ENCODE measurements around the gene PTPN21.

GRCh38 chr14:88521818-88522217, 33.0 kb downstream of the PTPN21 start:
- TF ChIP-seq NR2F2 (IDR thresholded peaks at IDR 0.05), result no peak
- TF ChIP-seq, protein P1, sequence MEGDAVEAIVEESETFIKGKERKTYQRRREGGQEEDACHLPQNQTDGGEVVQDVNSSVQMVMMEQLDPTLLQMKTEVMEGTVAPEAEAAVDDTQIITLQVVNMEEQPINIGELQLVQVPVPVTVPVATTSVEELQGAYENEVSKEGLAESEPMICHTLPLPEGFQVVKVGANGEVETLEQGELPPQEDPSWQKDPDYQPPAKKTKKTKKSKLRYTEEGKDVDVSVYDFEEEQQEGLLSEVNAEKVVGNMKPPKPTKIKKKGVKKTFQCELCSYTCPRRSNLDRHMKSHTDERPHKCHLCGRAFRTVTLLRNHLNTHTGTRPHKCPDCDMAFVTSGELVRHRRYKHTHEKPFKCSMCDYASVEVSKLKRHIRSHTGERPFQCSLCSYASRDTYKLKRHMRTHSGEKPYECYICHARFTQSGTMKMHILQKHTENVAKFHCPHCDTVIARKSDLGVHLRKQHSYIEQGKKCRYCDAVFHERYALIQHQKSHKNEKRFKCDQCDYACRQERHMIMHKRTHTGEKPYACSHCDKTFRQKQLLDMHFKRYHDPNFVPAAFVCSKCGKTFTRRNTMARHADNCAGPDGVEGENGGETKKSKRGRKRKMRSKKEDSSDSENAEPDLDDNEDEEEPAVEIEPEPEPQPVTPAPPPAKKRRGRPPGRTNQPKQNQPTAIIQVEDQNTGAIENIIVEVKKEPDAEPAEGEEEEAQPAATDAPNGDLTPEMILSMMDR (IDR thresholded peaks at IDR 0.05; ENCODE audit: low read depth, low read length, missing input control), result no peak
- no peak for TF ChIP-seq EGR1 (IDR thresholded peaks at IDR 0.05; ENCODE audit: low read depth in 2 of 2)
- TF ChIP-seq, protein P2, sequence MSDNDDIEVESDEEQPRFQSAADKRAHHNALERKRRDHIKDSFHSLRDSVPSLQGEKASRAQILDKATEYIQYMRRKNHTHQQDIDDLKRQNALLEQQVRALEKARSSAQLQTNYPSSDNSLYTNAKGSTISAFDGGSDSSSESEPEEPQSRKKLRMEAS (IDR thresholded peaks at IDR 0.05), result no peak
- TF ChIP-seq, protein P3, sequence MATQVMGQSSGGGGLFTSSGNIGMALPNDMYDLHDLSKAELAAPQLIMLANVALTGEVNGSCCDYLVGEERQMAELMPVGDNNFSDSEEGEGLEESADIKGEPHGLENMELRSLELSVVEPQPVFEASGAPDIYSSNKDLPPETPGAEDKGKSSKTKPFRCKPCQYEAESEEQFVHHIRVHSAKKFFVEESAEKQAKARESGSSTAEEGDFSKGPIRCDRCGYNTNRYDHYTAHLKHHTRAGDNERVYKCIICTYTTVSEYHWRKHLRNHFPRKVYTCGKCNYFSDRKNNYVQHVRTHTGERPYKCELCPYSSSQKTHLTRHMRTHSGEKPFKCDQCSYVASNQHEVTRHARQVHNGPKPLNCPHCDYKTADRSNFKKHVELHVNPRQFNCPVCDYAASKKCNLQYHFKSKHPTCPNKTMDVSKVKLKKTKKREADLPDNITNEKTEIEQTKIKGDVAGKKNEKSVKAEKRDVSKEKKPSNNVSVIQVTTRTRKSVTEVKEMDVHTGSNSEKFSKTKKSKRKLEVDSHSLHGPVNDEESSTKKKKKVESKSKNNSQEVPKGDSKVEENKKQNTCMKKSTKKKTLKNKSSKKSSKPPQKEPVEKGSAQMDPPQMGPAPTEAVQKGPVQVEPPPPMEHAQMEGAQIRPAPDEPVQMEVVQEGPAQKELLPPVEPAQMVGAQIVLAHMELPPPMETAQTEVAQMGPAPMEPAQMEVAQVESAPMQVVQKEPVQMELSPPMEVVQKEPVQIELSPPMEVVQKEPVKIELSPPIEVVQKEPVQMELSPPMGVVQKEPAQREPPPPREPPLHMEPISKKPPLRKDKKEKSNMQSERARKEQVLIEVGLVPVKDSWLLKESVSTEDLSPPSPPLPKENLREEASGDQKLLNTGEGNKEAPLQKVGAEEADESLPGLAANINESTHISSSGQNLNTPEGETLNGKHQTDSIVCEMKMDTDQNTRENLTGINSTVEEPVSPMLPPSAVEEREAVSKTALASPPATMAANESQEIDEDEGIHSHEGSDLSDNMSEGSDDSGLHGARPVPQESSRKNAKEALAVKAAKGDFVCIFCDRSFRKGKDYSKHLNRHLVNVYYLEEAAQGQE (IDR thresholded peaks at IDR 0.05), result no peak
